ENCODE measurements around the gene DOCK3.

DNA sequence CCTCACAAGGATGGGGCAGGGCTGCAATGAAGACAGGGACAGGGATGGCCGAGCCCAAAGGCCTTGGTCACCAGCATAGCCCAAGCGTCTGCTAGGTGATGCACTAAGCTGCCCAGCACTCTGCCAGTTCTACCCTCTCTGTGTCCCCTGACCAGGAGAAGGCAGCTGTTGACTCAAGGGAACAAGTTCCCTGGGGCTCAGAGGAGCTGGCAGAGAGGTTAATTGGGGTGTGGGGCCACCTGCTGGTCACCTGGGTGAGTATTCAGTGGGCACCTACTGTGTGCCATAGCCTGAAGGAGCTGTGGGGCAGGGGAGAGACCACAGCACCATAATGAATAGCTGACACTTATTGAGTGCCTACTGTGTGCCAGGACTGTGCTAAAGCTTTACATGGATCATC is 22.0 kb upstream of the DOCK3 start:
- no peak for TF ChIP-seq EZH2 (IDR thresholded peaks at IDR 0.05; ENCODE audit: borderline replicate concordance, low read length)
- TF ChIP-seq, protein P1, sequence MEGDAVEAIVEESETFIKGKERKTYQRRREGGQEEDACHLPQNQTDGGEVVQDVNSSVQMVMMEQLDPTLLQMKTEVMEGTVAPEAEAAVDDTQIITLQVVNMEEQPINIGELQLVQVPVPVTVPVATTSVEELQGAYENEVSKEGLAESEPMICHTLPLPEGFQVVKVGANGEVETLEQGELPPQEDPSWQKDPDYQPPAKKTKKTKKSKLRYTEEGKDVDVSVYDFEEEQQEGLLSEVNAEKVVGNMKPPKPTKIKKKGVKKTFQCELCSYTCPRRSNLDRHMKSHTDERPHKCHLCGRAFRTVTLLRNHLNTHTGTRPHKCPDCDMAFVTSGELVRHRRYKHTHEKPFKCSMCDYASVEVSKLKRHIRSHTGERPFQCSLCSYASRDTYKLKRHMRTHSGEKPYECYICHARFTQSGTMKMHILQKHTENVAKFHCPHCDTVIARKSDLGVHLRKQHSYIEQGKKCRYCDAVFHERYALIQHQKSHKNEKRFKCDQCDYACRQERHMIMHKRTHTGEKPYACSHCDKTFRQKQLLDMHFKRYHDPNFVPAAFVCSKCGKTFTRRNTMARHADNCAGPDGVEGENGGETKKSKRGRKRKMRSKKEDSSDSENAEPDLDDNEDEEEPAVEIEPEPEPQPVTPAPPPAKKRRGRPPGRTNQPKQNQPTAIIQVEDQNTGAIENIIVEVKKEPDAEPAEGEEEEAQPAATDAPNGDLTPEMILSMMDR (conservative IDR thresholded peaks at IDR 0.05 in 1 of 2, IDR thresholded peaks at IDR 0.05 in 1 of 2; ENCODE audit: extremely low read depth in 1 of 2, insufficient read depth in 1 of 2, low read depth in 1 of 2, low read length in 2 of 2): peak; percentile 39 to 63

All from mammary epithelial cell (primary cell).